Right lobe of liver (tissue), 6 donors: Measurements from ENCODE around the gene ADAM8. TPM values are rescaled to one million over a fixed set of nuclear protein-coding genes. Genes with fewer than 3 reads are reported as not detected.
A peak's percentile ranks its signal among the peaks of the same experiment; 100 is the strongest.

Source experiments
- ATAC-seq, 4 donors: fragments of 200-7000 bp; cut with Tn5 transposase; one replicate each; pipeline ENCODE4 v1.9.1; 2020; ENCODE audit warnings: mild to moderate bottlenecking in 4 of 4, moderate library complexity in 4 of 4
- DNase-seq, 3 donors: peaks; one replicate each; pipeline ENCODE4 v3.0.0-alpha.2; 2020
- H3K27ac ChIP-seq, 3 donors: fragments of 200-600 bp; one replicate each; pipeline ENCODE4 v1.8.0; 2022
- H3K27me3 ChIP-seq, 2 donors: fragments of 200-600 bp; one replicate each; pipeline ENCODE4 v1.8.0; 2022
- H3K36me3 ChIP-seq, 4 donors: fragments of 200-600 bp; sonication (generic) in 1 of 4; one replicate each; pipeline versions ENCODE4 v1.5.1 to v1.8.0; 2017 to 2022; ENCODE audit warnings: control low read depth in 1 of 4
- H3K4me1 ChIP-seq, 4 donors: fragments of 200-600 bp; sonication (generic) in 1 of 4; one replicate each; pipeline versions ENCODE4 v1.5.1 to v1.8.0; 2017 to 2022; ENCODE audit warnings: control low read depth in 1 of 4
- H3K4me3 ChIP-seq, 3 donors: fragments of 200-600 bp; one replicate each; pipeline ENCODE4 v1.8.0; 2022
- H3K9me3 ChIP-seq, 4 donors: fragments of 200-600 bp; sonication (generic) in 1 of 4; one replicate each; pipeline versions ENCODE4 v1.5.1 to v1.8.0; 2017 to 2022; ENCODE audit warnings: control low read depth in 1 of 4
- POLR2A ChIP-seq: fragments of 450-650 bp; IDR thresholded peaks from one replicate; pipeline ENCODE4 v1.6.1; 2017; ENCODE audit warnings: antibody characterized with exemption, mild to moderate bottlenecking
- WGBS: methylation state at CpG from one replicate; pipeline ENCODE4 v1.1.6; 2018; ENCODE audit warnings: low coverage, low lambda C conversion rate; ENCODE audit not compliant: insufficient coverage; ENCODE audit errors: missing lambda C conversion rate; 5-methylcytosine and 5-hydroxymethylcytosine counted together
- intact Hi-C, 2 donors: fragments of 100-400 bp; cut with DNase I; formaldehyde crosslinking; loops; one replicate each; pipeline versions ENCODE4 v1.11.2 to v1.14.1; 2022
- total RNA-seq, 6 experiments: library from RNA; depleted of rRNA in 2 of 6; stranded (reverse); fragments of >200 nt in 2 of 6; fragmentation: NEBNext Ultra II Directional in 3 of 6; extraction: Animal tissue kit (Norgen Biotek cat#: 25700) in 3 of 6; gene quantifications; one replicate each; pipeline versions ENCODE4 v1.1.0 to v1.2.4, GENCODE V29; 2016 to 2023
- TF ChIP-seq, protein P1 (sequence below), 4 donors: fragments of 200-600 bp in 3 of 4; fragments of 450-650 bp in 1 of 4; IDR thresholded peaks; one replicate each; pipeline versions ENCODE4 v1.5.1 to v1.8.0; 2016 to 2022; ENCODE audit warnings: antibody characterized with exemption in 4 of 4, mild to moderate bottlenecking in 2 of 4
- donor health status: DM: no; HTN: yes; CAD: no.
- donor health status: DM: no; HTN: no; CAD: no.
- donor health status: DM: no; HTN: no; CAD: no.
- donor health status: DM: no; HTN: yes; CAD: no.
- donor health status: DM: no; HTN: yes; CAD: no.

Gene ADAM8
- total RNA-seq, 6 experiments from 2014 or later = 2.6 to 8.8 (median 5.2) TPM

DNA sequence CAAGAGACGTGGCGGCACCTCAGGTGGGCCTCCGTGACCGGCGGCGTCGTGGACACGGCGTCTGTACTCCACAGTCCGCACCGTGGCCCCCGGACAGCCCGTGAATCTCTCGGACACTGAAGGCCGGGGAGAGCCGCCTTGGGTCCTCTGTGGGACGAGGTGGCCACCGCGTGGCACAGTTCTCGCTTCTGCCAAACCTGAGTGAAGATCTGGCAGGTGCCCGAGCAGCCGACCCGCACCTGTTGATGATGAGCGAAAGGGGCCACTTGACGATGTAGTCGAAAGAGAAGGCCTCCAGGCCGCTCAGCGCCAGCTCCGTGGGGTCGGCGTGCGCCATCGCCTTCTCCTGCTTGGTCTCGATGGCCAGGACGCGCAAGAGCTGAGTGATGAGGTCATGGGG lies 8.5 kb upstream of the ADAM8 start:
- Histone ChIP-seq H3K4me1 (no peaks in the 10 kb centered on the region), H3K4me3 (no peak overlapping the region), H3K27me3 (no peaks in the 10 kb centered on the region), H3K27ac (no peak overlapping the region), H3K9me3 (no peaks in the 10 kb centered on the region), H3K36me3 (peaks cover 0 to 83% (median 39%) of the 10 kb centered on the region in 4 donors)
- intact Hi-C loops = no loop called here
- no peak for DNase-seq
- WGBS = 100% methylated on average over 12 of the region's 36 CpGs
- no peak for ATAC-seq
- TF ChIP-seq, protein P1, sequence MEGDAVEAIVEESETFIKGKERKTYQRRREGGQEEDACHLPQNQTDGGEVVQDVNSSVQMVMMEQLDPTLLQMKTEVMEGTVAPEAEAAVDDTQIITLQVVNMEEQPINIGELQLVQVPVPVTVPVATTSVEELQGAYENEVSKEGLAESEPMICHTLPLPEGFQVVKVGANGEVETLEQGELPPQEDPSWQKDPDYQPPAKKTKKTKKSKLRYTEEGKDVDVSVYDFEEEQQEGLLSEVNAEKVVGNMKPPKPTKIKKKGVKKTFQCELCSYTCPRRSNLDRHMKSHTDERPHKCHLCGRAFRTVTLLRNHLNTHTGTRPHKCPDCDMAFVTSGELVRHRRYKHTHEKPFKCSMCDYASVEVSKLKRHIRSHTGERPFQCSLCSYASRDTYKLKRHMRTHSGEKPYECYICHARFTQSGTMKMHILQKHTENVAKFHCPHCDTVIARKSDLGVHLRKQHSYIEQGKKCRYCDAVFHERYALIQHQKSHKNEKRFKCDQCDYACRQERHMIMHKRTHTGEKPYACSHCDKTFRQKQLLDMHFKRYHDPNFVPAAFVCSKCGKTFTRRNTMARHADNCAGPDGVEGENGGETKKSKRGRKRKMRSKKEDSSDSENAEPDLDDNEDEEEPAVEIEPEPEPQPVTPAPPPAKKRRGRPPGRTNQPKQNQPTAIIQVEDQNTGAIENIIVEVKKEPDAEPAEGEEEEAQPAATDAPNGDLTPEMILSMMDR (IDR thresholded peaks at IDR 0.05) = no peak
- TF ChIP-seq POLR2A = no peak

DNA sequence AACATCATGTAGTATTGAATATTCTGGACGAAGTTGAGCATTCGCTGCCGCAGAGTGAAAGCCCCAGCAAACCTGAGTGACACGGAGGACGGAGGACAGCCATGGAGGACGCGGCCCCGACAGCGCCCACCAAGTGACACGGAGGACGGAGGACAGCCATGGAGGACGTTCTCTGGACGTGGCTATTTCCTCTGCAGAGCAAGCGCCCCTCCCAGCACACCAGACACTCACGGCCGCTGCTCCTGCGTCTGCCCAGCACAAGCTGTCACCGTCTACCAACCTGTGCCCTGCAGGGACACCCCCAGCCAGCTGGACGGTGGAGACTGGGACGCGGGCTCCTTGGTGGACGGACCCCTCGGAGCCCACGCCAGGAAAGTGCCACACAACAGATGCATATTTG lies 7.3 kb upstream of the ADAM8 start:
- intact Hi-C loops = no loop called here
- no peaks in the 10 kb centered on the region for H3K9me3 ChIP-seq
- H3K27ac ChIP-seq = no peak overlapping the region
- ATAC-seq (no peak), DNase-seq (no peak)
- no peak for TF ChIP-seq POLR2A
- TF ChIP-seq, protein P1 (IDR thresholded peaks at IDR 0.05) = no peak
- no peaks in the 10 kb centered on the region for H3K27me3 ChIP-seq
- H3K4me3 ChIP-seq = no peak overlapping the region
- peaks cover 0 to 79% (median 37%) of the 10 kb centered on the region in 4 donors for H3K36me3 ChIP-seq
- 100% methylated on average over 2 of the region's 24 CpGs for WGBS
- peaks cover 0 to 5% (median 0%) of the 10 kb centered on the region in 4 donors for H3K4me1 ChIP-seq

DNA sequence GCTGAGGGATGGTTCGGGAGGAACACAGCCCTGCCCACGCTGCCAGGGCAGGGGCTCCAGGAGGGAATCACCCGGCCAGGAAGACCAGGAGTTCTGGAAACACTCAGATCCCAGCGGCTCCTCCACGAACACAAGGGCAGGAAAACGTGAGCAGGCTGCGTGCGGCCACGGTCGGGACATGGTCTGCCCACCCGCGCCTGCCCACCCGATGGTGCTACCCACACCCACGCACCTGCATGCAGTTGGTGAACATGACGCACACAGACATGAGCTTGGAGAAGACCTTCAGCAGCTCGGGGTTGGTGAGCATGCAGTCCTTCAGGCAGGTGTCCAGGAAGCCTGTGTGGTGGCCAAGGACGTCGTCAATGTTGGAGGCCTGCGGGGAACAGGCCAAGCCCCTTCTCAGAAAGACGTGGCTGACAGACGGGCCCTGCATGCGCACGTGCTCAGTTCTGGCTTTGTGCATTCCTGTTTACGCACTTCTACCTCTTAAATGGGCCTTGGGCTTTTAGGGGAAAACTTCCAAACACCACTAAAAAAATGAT lies 6.2 kb upstream of the ADAM8 start:
- Histone ChIP-seq H3K4me1 (peaks cover 0 to 15% (median 5%) of the 10 kb centered on the region in 4 donors), H3K9me3 (no peaks in the 10 kb centered on the region), H3K36me3 (peaks cover 0 to 68% (median 31%) of the 10 kb centered on the region in 4 donors), H3K27ac (no peak overlapping the region), H3K4me3 (no peak overlapping the region), H3K27me3 (no peaks in the 10 kb centered on the region)
- no peak for ATAC-seq
- WGBS = 87% methylated on average over 10 of the region's 24 CpGs
- DNase-seq = no peak
- no peak for TF ChIP-seq POLR2A
- TF ChIP-seq, protein P1 (IDR thresholded peaks at IDR 0.05) = no peak
- intact Hi-C loops = no loop called here

DNA sequence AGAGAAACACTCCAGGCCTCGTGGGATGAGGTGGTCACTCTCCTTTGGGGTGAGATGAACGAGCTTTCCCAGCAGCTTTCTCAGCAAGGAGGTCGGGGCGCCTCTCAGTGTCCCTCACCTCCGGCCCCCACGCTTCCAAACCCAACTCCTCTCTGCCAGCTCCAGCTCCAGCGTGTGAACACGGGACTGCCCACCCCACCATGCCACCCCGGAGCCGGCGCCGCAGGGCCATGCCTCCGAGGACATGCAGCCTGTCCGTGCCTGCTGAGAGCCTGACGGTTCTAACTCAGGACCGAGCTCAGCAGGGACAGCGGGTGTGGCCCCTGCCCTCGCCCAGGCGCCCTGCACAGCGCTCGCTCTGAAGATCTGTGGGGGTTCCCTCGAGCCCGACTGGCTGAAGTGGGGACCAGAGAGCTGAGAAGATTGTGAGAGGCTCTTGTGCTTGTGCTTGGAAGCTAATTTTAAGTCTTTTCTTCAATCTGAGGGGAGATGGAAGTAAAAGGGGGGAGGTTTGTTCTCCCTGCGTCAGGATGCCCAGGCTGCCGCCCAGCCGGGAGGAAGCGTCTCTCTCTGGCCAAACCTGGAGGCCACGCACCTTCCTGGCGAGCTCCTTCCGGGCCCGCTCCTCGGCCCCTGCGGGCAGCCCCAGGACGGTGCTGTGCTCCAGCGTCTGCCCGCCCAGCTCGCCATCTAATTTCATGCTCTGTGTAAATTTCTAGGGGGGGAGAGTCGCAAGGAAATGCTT lies 5.1 kb upstream of the ADAM8 start:
- Histone ChIP-seq H3K9me3 (no peaks in the 10 kb centered on the region), H3K4me3 (no peak overlapping the region), H3K36me3 (peaks cover 0 to 60% (median 31%) of the 10 kb centered on the region in 4 donors), H3K4me1 (peaks cover 0 to 23% (median 8%) of the 10 kb centered on the region in 4 donors), H3K27me3 (no peaks in the 10 kb centered on the region), H3K27ac (no peak overlapping the region)
- ATAC-seq (no peak), DNase-seq (peak in 1 of 3 donors; percentile 57)
- whole genome bisulfite sequencing = 89% methylated on average over 5 of the region's 38 CpGs
- TF ChIP-seq, protein P1 (IDR thresholded peaks at IDR 0.05) = no peak
- no peak for TF ChIP-seq POLR2A
- intact Hi-C loops = no loop called here
